ENCODE measurements around the gene ESR1.

- TF ChIP-seq, protein P1, sequence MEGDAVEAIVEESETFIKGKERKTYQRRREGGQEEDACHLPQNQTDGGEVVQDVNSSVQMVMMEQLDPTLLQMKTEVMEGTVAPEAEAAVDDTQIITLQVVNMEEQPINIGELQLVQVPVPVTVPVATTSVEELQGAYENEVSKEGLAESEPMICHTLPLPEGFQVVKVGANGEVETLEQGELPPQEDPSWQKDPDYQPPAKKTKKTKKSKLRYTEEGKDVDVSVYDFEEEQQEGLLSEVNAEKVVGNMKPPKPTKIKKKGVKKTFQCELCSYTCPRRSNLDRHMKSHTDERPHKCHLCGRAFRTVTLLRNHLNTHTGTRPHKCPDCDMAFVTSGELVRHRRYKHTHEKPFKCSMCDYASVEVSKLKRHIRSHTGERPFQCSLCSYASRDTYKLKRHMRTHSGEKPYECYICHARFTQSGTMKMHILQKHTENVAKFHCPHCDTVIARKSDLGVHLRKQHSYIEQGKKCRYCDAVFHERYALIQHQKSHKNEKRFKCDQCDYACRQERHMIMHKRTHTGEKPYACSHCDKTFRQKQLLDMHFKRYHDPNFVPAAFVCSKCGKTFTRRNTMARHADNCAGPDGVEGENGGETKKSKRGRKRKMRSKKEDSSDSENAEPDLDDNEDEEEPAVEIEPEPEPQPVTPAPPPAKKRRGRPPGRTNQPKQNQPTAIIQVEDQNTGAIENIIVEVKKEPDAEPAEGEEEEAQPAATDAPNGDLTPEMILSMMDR (IDR thresholded peaks at IDR 0.05; ENCODE audit: extremely low read depth in 1 of 2, insufficient read depth in 1 of 2, low read depth in 1 of 2, low read length in 2 of 2) = no peak
- TF ChIP-seq POLR2A (IDR thresholded peaks at IDR 0.05; ENCODE audit: low read depth, low read length) (no peak), MAX (IDR thresholded peaks at IDR 0.05; ENCODE audit: insufficient read depth, insufficient read length) (no peak), MYC (IDR thresholded peaks at IDR 0.05; ENCODE audit: low read depth, low read length) (no peak)
These were observed 194.8 kb downstream of the ESR1 start for GRCh38 chr6:152002306-152002705.
